SK-N-SH treated with all-trans-retinoic acid at 6 μM for 48 hours (cell line): Measurements from ENCODE around the gene DLK1.

ENCODE experiments used
- ARNTL ChIP-seq: fragments of 450-650 bp; formaldehyde crosslinking; IDR thresholded peaks from 2 replicates; pipeline ENCODE4 v1.5.0; 2020; ENCODE audit warnings: low read depth, mild to moderate bottlenecking, moderate library complexity, borderline replicate concordance
- BACH2 ChIP-seq: fragments of 250-450 bp; sonication (Bioruptor Pico); IDR thresholded peaks from 2 replicates; pipeline ENCODE4 v1.9.0; 2021; ENCODE audit warnings: mild to moderate bottlenecking, borderline replicate concordance
- ESRRG ChIP-seq: fragments of 250-450 bp; sonication (Bioruptor Pico); IDR thresholded peaks from 2 replicates; pipeline ENCODE4 v1.6.1; 2021; ENCODE audit warnings: mild to moderate bottlenecking
- GLIS3 ChIP-seq: fragments of 250-450 bp; sonication (Bioruptor Pico); IDR thresholded peaks from 2 replicates; pipeline ENCODE4 v1.5.0; 2020; ENCODE audit warnings: mild to moderate bottlenecking, moderate library complexity
- PATZ1 ChIP-seq: fragments of 250-450 bp; sonication (Bioruptor Pico); IDR thresholded peaks from 2 replicates; pipeline ENCODE4 v1.8.0; 2020; ENCODE audit warnings: mild to moderate bottlenecking, moderate library complexity, borderline replicate concordance
- RARB ChIP-seq: fragments of 250-450 bp; sonication (Bioruptor Pico); IDR thresholded peaks from 2 replicates; pipeline ENCODE4 v1.8.0; 2021; ENCODE audit warnings: mild to moderate bottlenecking, moderate library complexity
- ZC3H10 ChIP-seq: fragments of 250-450 bp; sonication (Bioruptor Pico); IDR thresholded peaks from 2 replicates; pipeline ENCODE4 v1.5.1; 2021; ENCODE audit warnings: mild to moderate bottlenecking, moderate library complexity
- ZFP3 ChIP-seq: fragments of 250-450 bp; sonication (Bioruptor Pico); IDR thresholded peaks from 2 replicates; pipeline ENCODE4 v1.5.0; 2020; ENCODE audit warnings: mild to moderate bottlenecking, moderate library complexity
- ZFP30 ChIP-seq: fragments of 450-650 bp; formaldehyde crosslinking; IDR thresholded peaks from 2 replicates; pipeline ENCODE4 v1.5.0; 2022; ENCODE audit warnings: mild to moderate bottlenecking, moderate library complexity
- ZNF70 ChIP-seq: fragments of 450-650 bp; formaldehyde crosslinking; IDR thresholded peaks from 2 replicates; pipeline ENCODE4 v1.5.0; 2020; ENCODE audit warnings: mild to moderate bottlenecking, moderate library complexity
- TF ChIP-seq, protein P1 (sequence below): fragments of 250-450 bp; sonication (Bioruptor Pico); IDR thresholded peaks from 2 replicates; pipeline ENCODE4 v1.5.1; 2020; ENCODE audit warnings: low read depth, mild to moderate bottlenecking, moderate library complexity
- TF ChIP-seq, protein P2 (sequence below): fragments of 250-450 bp; sonication (Bioruptor Pico); IDR thresholded peaks from 2 replicates; pipeline ENCODE4 v1.8.0; 2021; ENCODE audit warnings: low read depth, mild to moderate bottlenecking, moderate library complexity, borderline replicate concordance
- TF ChIP-seq, protein P3 (sequence below): fragments of 250-450 bp; sonication (Bioruptor Pico); IDR thresholded peaks from 2 replicates; pipeline ENCODE4 v1.5.1; 2021; ENCODE audit warnings: mild to moderate bottlenecking, moderate library complexity

DNA sequence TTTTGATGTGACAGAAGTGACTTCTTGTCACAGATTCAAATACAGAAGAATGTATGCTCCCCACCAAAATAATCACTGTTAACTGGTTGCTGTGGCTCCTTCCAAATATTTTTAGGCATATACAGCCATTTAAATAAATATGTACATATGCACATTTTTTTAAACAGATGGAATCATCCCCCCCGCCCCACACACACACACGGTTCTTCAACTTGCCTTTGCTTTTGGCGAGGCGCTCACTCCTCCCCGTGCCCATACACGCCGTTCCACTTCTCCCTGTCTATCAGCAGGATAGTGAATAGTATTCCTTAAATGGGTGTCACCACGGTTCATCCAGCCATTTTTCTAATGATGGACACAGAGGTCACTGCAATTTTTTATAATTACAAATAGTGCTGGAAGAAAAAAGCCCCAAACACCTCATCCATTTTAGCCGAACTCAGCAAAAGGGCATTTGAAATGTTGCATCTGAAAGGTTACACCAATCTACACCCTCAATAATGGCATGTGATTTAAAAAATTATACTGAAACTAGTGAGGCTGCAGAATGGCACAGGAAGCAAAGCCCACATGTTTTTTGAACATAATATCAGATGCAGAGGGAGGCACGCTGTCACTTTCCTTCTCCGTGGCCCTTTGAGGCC lies 60.0 kb downstream of the DLK1 start:
- no peak for TF ChIP-seq GLIS3
- no peak for TF ChIP-seq ZC3H10 (CRISPR knock-in tag)
- TF ChIP-seq ARNTL (CRISPR knock-in tag) = no peak
- TF ChIP-seq, protein P1, sequence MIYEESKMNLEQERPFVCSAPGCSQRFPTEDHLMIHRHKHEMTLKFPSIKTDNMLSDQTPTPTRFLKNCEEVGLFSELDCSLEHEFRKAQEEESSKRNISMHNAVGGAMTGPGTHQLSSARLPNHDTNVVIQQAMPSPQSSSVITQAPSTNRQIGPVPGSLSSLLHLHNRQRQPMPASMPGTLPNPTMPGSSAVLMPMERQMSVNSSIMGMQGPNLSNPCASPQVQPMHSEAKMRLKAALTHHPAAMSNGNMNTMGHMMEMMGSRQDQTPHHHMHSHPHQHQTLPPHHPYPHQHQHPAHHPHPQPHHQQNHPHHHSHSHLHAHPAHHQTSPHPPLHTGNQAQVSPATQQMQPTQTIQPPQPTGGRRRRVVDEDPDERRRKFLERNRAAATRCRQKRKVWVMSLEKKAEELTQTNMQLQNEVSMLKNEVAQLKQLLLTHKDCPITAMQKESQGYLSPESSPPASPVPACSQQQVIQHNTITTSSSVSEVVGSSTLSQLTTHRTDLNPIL (CRISPR knock-in tag) = no peak
- no peak for TF ChIP-seq ZFP30
- TF ChIP-seq, protein P2, sequence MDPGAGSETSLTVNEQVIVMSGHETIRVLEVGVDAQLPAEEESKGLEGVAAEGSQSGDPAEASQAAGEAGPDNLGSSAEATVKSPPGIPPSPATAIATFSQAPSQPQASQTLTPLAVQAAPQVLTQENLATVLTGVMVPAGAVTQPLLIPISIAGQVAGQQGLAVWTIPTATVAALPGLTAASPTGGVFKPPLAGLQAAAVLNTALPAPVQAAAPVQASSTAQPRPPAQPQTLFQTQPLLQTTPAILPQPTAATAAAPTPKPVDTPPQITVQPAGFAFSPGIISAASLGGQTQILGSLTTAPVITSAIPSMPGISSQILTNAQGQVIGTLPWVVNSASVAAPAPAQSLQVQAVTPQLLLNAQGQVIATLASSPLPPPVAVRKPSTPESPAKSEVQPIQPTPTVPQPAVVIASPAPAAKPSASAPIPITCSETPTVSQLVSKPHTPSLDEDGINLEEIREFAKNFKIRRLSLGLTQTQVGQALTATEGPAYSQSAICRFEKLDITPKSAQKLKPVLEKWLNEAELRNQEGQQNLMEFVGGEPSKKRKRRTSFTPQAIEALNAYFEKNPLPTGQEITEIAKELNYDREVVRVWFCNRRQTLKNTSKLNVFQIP (CRISPR knock-in tag) = no peak
- TF ChIP-seq, protein P3, sequence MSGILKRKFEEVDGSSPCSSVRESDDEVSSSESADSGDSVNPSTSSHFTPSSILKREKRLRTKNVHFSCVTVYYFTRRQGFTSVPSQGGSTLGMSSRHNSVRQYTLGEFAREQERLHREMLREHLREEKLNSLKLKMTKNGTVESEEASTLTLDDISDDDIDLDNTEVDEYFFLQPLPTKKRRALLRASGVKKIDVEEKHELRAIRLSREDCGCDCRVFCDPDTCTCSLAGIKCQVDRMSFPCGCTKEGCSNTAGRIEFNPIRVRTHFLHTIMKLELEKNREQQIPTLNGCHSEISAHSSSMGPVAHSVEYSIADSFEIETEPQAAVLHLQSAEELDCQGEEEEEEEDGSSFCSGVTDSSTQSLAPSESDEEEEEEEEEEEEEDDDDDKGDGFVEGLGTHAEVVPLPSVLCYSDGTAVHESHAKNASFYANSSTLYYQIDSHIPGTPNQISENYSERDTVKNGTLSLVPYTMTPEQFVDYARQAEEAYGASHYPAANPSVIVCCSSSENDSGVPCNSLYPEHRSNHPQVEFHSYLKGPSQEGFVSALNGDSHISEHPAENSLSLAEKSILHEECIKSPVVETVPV (CRISPR knock-in tag) = no peak
- TF ChIP-seq ESRRG (CRISPR knock-in tag) = no peak
- no peak for TF ChIP-seq PATZ1
- no peak for TF ChIP-seq BACH2 (CRISPR knock-in tag)
- no peak for TF ChIP-seq ZNF70 (CRISPR knock-in tag)
- no peak for TF ChIP-seq ZFP3
- no peak for TF ChIP-seq RARB (CRISPR knock-in tag)
